Measurements from ENCODE around the gene C4B. TPM values are rescaled to one million over a fixed set of nuclear protein-coding genes. Genes with fewer than 3 reads are reported as not detected.
"Not testable (repeated sequence)": the region's sequence is repeated elsewhere in the genome, so short reads cannot be mapped to it uniquely, and the experiment has no call there.

C4B gene
- polyA plus RNA-seq, 12 donors: 7.2 to 23.8 (median 12.3) TPM; not detected in 1

DNA sequence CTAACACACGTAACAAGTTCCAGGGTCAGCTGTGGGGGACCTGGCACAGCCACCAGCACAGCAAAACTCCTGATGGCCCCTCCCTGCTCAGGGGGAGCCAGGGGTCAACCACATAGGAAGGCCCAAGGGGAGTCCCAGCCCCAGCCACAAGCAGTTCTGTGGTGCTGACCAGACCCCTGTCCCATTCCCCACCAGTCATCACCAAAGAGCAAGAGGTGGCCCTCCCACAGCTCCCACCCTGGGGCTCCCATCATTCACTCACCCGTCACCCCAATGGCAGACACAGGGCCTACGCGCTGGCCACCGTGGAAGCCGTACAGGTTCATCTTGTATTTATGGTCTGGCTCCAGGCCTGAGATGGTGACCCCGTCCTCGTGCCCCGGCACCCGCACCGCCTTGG is 35.1 kb downstream of the C4B start:
- not testable (repeated sequence) for DNase-seq

GRCh38 chr6:32050562-32050961 is 36.0 kb downstream of the C4B start:
- DNase-seq: no peak

GRCh38 chr6:32052626-32053025 is 38.0 kb downstream of the C4B start:
- not testable (repeated sequence) for DNase-seq

- DNase-seq: not testable (repeated sequence)
Observed at GRCh38 chr6:32053314-32053713, 38.7 kb downstream of the C4B start.

DNA sequence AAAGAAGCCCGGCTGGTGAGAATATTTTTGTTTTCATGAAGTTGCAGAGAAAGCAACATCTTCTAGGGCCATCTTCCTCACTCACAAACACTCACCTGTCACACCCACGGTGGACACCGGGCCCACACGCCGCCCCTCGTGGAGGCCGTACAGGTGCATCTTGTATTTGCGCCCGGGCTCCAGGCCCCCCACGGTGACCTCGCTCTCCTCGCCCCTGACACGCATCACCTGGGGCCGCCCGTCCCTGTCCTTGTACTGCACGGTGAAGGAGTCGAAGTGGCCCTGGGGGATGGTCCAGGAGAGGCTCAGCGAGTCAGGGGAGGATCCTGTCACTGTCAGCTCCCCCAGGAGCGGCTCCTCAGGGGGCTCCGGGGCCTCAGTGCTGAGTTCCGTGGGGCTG is 41.2 kb downstream of the C4B start:
- DNase-seq: not testable (repeated sequence)

DNA sequence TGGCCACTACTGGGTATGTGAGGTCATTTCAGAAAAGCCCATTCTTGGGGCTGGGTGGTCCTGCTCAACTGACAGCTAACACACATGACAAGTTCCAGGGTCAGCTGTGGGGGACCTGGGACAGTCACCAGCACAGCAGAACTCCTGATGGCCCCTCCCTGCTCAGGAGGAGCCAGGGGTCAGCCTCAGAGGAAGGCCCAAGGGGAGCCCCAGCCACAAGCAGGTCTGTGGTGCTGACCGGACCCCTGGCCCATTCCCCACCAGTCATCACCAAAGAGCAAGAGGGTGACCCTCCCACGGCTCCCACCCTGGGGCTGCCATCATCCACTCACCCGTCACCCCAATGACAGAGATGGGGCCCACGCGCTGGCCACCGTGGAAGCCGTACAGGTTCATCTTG is 41.7 kb downstream of the C4B start:
- DNase-seq: no peak

DNA sequence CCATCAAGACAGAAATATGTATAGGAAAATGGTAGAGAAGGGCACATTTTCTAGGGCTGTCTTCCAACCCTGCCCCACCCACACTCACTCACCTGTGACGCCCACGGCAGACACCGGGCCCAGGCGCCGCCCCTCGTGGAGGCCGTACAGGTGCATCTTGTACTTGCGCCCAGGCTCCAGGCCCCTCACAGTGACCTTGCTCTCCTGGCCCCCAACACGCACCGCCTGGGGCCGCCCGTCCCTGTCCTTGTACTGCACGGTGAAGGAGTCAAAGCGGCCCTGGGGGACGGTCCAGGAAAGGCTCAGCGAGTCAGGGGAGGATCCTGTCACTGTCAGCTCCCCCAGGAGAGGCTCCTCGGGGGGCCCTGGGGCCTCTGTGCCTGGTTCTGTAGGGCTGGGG is 43.4 kb downstream of the C4B start:
- no peak for DNase-seq

GRCh38 chr6:32058511-32058963 is 43.9 kb downstream of the C4B start:
- DNase-seq: no peak

DNA sequence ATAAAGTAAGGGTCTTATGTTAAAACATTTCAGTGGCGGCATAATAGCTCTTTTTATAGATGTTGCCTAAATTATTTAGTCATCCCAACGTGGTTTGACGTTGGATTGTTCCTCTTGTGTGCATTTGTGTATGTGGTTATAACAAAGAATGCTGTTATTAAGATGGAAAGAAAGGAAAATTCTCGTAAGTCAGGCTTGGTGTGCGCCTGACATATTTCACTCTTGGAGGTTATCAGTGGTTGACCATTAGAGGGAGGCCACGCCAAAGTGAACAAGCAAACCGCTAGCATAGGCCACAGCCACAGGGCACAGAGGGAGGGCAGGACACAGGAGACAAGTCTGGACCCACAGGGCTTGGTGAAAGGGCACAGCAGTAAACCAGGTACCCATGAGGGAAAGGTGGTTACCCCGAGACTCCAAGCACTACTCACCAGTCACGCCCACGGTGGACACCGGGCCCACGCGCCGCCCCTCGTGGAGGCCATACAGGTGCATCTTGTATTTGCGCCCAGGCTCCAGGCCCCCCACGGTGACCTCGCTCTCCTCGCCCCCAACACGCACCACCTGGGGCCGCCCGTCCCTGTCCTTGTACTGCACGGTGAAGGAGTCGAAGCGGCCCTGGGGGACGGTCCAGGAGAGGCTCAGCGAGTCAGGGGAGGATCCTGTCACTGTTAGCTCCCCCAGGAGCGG is 46.5 kb downstream of the C4B start:
- no peak for DNase-seq

GRCh38 chr6:32064706-32065105 is 50.1 kb downstream of the C4B start:
- no peak for DNase-seq

- not testable (repeated sequence) for DNase-seq
Observed at GRCh38 chr6:32067521-32067920, 52.9 kb downstream of the C4B start.

DNA sequence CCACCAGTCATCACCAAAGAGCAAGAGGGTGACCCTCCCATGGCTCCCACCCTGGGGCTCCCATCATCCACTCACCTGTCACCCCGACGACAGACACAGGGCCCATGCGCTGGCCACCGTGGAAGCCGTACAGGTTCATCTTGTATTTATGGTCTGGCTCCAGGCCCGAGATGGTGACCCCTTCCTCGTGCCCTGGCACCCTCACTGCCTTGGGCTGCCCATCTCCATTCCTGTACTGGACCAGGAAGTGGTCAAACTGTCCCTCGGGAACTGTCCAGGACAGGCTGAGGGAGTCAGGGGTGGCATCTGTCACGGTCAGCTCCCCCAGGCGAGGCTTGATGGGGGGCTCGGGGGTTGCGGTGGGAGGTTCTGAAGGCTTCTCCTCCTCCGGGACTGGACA is 53.7 kb downstream of the C4B start:
- DNase-seq: not testable (repeated sequence)

DNA sequence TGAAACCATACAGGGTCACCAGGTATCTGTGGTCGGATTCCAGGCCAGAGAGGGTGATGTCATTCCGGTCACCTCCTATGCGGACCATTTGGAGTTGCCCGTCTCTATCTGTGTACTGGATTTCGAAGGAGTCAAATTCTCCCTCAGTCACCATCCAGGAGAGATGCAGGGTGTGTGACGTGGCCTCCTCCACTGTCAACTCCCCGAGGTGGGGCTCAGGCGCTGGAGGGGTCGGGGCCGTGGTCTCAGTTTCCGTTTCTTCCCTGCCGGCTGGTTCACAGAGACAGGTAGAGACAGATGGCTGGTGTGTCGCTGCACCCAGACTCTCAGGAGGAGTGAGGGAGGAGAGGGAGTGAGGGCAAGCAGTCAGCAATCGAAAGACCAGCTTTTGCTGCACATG is 54.3 kb downstream of the C4B start:
- no peak for DNase-seq

- DNase-seq: no peak
Observed at GRCh38 chr6:32069460-32069859, 54.9 kb downstream of the C4B start.

DNA sequence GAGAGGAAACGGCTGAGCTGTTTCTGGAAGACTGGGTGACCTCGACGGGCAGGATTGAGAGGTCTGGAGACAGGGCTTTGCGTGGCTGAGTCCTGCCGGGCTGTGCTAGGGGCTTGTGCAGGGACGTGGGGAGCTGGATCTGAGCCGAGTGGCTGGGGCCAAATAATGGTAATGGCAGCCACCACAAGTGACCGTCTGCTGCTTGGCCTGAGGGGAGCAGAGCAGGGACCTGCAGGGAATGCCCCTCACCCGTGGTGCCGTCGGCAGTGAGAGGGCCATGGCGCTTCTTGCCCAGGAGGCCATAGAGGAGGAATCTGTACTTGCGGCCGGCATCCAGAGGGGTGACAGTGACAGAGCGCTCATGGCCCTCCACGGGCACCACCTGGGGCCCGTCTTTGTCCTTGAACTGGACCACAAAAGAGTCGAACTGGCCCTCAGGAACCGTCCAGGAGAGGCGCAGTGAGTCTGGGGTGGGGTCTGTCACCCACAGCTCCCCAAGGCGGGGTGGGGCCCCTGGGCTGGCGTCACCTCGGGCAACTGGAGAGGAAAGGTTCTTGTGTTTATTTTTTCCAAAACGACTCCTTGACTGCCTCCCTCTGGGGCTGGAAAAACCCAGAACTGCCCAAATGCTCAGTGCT is 55.4 kb downstream of the C4B start:
- no peak for DNase-seq

- DNase-seq: peak; percentile 85
Observed at GRCh38 chr6:32070814-32071543, 56.4 kb downstream of the C4B start.

GRCh38 chr6:32073101-32073500 is 58.5 kb downstream of the C4B start:
- DNase-seq: no peak

- DNase-seq: no peak
Observed at GRCh38 chr6:32073613-32074012, 59.0 kb downstream of the C4B start.

DNA sequence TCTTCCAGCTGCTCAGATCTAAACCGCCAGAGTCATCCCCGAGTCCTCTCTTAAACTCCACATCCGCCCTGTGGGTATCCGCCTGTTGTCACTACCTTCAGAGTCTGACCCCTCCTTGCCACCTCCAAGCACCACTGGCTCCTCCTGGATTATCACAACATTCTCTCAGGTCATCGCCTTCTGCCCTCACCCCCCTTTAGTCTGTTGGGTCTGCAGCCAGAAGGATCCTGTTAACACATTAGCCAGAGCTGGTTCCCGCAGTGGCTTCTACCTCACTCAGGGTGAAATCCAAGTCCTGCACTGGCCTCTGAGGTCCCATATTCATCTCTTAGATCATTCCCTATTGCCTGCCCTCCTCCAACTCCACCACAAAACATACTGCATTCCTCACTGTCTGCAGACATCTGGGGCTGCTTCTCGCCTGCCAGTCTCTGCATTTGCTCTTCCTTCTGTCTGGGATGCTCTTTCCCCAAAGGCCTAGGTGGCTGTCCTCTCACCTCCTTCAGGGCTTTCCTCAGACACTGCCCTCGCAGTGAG is 60.5 kb downstream of the C4B start:
- DNase-seq: no peak

DNA sequence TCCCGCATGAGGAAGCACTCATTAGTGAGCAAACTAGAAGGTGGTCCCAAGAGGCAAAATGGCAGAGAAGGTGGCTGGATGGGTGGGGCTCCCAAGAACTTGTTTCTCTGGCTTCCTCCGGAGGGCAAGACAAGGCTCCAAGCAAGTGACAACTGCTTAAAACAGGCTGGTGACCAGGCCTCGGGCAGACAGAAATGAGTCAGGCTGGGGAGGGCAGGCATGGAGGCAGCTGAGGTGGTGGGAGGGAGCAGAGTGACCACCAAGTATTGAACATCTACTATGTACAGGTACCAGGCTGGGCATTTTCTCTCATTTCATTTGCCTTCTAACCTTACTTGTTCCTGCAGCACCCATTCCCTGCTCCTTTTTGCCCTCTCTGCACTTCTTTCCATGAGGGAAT is 61.2 kb downstream of the C4B start:
- DNase-seq: no peak

DNA sequence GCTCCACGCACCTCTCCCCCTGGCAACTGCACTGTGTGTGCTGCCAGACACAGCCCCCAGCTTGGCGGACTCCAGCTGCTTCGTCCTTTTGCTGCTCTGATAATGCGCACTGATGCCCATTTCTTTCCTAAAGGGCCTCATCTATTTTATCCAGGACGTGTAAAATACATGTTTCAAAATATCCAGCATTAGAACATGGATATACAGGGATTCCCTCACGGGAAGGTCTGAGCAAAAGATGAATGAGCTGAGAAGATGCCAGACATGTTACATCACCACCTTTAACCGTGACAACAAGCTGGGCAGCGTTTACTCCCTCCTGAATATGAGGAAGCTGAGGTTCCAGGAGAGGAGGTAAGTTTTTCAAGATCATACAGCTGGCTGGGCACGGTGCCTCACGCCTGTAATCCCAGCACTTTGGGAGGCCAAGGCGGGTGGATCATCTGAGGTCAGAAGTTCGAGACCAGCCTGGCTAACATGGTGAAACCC is 61.8 kb downstream of the C4B start:
- DNase-seq: peak; percentile 81

GRCh38 chr6:32079566-32080290 is 65.1 kb downstream of the C4B start:
- DNase-seq: no peak
